ENCODE measurements around the gene TMPRSS2.

- TF ChIP-seq CTCF (IDR thresholded peaks at IDR 0.05; ENCODE audit: borderline replicate concordance, extremely low read depth, low read length, poor library complexity, severe bottlenecking) (no peak), EZH2 (IDR thresholded peaks at IDR 0.05; ENCODE audit: borderline replicate concordance, low read depth, low read length, severe bottlenecking) (no peak)
These were observed 81.8 kb downstream of the TMPRSS2 start, which contains the start of gene MX1 for GRCh38 chr21:41425954-41426675.

All from DND-41 (cell line).